HL-60 (cell line): ENCODE measurements around the gene BBS9.

ENCODE experiments used
- DNase-seq, 2 experiments: peaks; one replicate each; pipeline ENCODE4 v3.0.0-alpha.2; 2010 to 2020; ENCODE audit warnings: low read depth in 1 of 2, low spot score in 1 of 2
- H3K27ac ChIP-seq: fragments of 250-450 bp; sonication (Bioruptor Pico); replicated peaks from 2 replicates; pipeline ENCODE4 v1.5.1; 2020; ENCODE audit warnings: mild to moderate bottlenecking, moderate library complexity
- H3K27me3 ChIP-seq: fragments of 250-450 bp; sonication (Bioruptor Pico); 2 replicates; pipeline ENCODE4 v1.5.1; 2021; ENCODE audit warnings: mild to moderate bottlenecking, moderate library complexity; ENCODE audit not compliant: insufficient read depth, poor library complexity, severe bottlenecking
- H3K4me3 ChIP-seq: replicated peaks from 2 replicates; pipeline ENCODE4 v1.5.1; 2011; ENCODE audit warnings: mild to moderate bottlenecking, control low read depth, low read length; ENCODE audit not compliant: insufficient read depth
- CTCF ChIP-seq: IDR thresholded peaks from one replicate; pipeline ENCODE4 v1.5.1; 2011; ENCODE audit warnings: low read length, control low read depth, inconsistent platforms; ENCODE audit not compliant: insufficient read depth
- GABPA ChIP-seq: IDR thresholded peaks from 2 replicates; pipeline ENCODE4 v1.6.1; 2012; ENCODE audit warnings: low read depth
- POLR2AphosphoS5 ChIP-seq: IDR thresholded peaks from 2 replicates; pipeline ENCODE4 v1.6.1; 2012; ENCODE audit warnings: low read depth
- REST ChIP-seq: IDR thresholded peaks from 2 replicates; pipeline ENCODE4 v1.6.1; 2012; ENCODE audit warnings: low read depth; ENCODE audit not compliant: insufficient replicate concordance
- SPI1 ChIP-seq: IDR thresholded peaks from 2 replicates; pipeline ENCODE4 v1.6.1; 2012; ENCODE audit warnings: low read depth, mild to moderate bottlenecking, borderline replicate concordance

BBS9 gene

GRCh38 chr7:33192695-33193291 lies 63.4 kb downstream of the BBS9 start:
- no peak overlapping the region for H3K4me3 ChIP-seq
- no peak for DNase-seq
- no peak for TF ChIP-seq SPI1
- no peak for TF ChIP-seq GABPA
- TF ChIP-seq CTCF: no peak
- TF ChIP-seq POLR2AphosphoS5: no peak
- no peak for TF ChIP-seq REST
- no peaks in the 10 kb centered on the region for H3K27me3 ChIP-seq
- no peak overlapping the region for H3K27ac ChIP-seq

- H3K4me3 ChIP-seq: no peak overlapping the region
- no peak overlapping the region for H3K27ac ChIP-seq
- TF ChIP-seq SPI1 (no peak), REST (no peak), CTCF (no peak)
- DNase-seq: no peak
- no peaks in the 10 kb centered on the region for H3K27me3 ChIP-seq
Observed at GRCh38 chr7:33193308-33193864, 64.0 kb downstream of the BBS9 start.

- Histone ChIP-seq H3K27me3 (no peaks in the 10 kb centered on the region), H3K27ac (no peak overlapping the region), H3K4me3 (no peak overlapping the region)
- no peak for TF ChIP-seq POLR2AphosphoS5
- no peak for TF ChIP-seq CTCF
- no peak for TF ChIP-seq SPI1
- TF ChIP-seq GABPA: no peak
- TF ChIP-seq REST: no peak
- DNase-seq: peak in 1 of 2 experiments; percentile 6
Observed at GRCh38 chr7:33195264-33195663, 65.9 kb downstream of the BBS9 start.
